Upper lobe of left lung (tissue), 4 donors: Measurements from ENCODE around the gene IL13.

Experiments
- CTCF ChIP-seq, 6 experiments: fragments of 450-650 bp in 4 of 6; fragments of 200-600 bp in 2 of 6; sonication (generic) in 2 of 6; IDR thresholded peaks; one replicate each; pipeline ENCODE4 v1.5.1; 2016 to 2019; ENCODE audit warnings: antibody characterized with exemption in 6 of 6
- EP300 ChIP-seq, 4 donors: sonication (generic); formaldehyde crosslinking; IDR thresholded peaks; one replicate each; pipeline ENCODE4 v1.5.1; 2017; ENCODE audit warnings: antibody characterized with exemption in 4 of 4, control low read depth in 2 of 4
- POLR2A ChIP-seq, 4 donors: fragments of 450-650 bp; IDR thresholded peaks; one replicate each; pipeline ENCODE4 v1.5.1; 2016 to 2017; ENCODE audit warnings: antibody characterized with exemption in 4 of 4, mild to moderate bottlenecking in 2 of 4

GRCh38 chr5:132653716-132654115 is 4.3 kb upstream of the IL13 start:
- no peak for TF ChIP-seq CTCF (IDR thresholded peaks at IDR 0.05)
- TF ChIP-seq POLR2A (IDR thresholded peaks at IDR 0.05): no peak
- TF ChIP-seq EP300 (IDR thresholded peaks at IDR 0.05): no peak
